Activated CD8-positive, alpha-beta memory T cell treated with anti-CD3 and anti-CD28 coated beads, Interleukin-2, amount 10 ng/mL, durations not matched to agents 7 days and 5 days (primary cell): ENCODE measurements around the gene AHRR. TPM values are rescaled to one million over a fixed set of nuclear protein-coding genes. Genes with fewer than 3 reads are reported as not detected.
"Not testable (repeated sequence)": the region's sequence is repeated elsewhere in the genome, so short reads cannot be mapped to it uniquely, and the experiment has no call there.

Experiments
- ATAC-seq: fragments of 150-1000 bp; cut with Tn5 transposase; one replicate; pipeline ENCODE4 v1.10.0; 2021; ENCODE audit warnings: moderate library complexity
- CTCF ChIA-PET: fragments of 350-600 bp; sonication (Branson Sonifier 250); formaldehyde crosslinking; loops from one replicate; lab custom pipeline; 2021; ENCODE audit warnings: antibody characterized with exemption; lab: Charles Lee
- DNase-seq: peaks from one replicate; pipeline ENCODE4 v3.0.0-alpha.2; 2020
- H3K27ac Mint-ChIP-seq: one replicate; pipeline ENCODE4 v1.8.0; 2021; ENCODE audit warnings: mild to moderate bottlenecking, mixed read lengths
- H3K27me3 Mint-ChIP-seq: one replicate; pipeline ENCODE4 v1.8.0; 2021; ENCODE audit warnings: mixed read lengths
- H3K36me3 Mint-ChIP-seq: one replicate; pipeline ENCODE4 v1.8.0; 2021; ENCODE audit warnings: mild to moderate bottlenecking, mixed read lengths
- H3K4me1 Mint-ChIP-seq: one replicate; pipeline ENCODE4 v1.8.0; 2021; ENCODE audit warnings: mixed read lengths
- H3K4me3 Mint-ChIP-seq: one replicate; pipeline ENCODE4 v1.8.0; 2021; ENCODE audit warnings: mild to moderate bottlenecking, moderate library complexity, mixed read lengths
- H3K9me3 Mint-ChIP-seq: one replicate; pipeline ENCODE4 v1.8.0; 2022; ENCODE audit warnings: low read depth, mixed read lengths
- total RNA-seq, 2 experiments: library from RNA; stranded (reverse); gene quantifications; one replicate each; pipeline ENCODE4 v1.2.3, GENCODE V29; 2021

The AHRR gene
- total RNA-seq, 2 experiments from 2014 or later, result 56.8 to 64.0 TPM

- Mint-ChIP-seq H3K4me1 (peaks cover 25% of the 10 kb centered on the region), H3K4me3 (no peak overlapping the region), H3K9me3 (no peaks in the 10 kb centered on the region), H3K27me3 (no peaks in the 10 kb centered on the region), H3K36me3 (peaks cover 30% of the 10 kb centered on the region), H3K27ac (no peak overlapping the region)
- CTCF ChIA-PET, result interaction anchor here (1.5 to 1.9 kb wide), 3 partner anchors 25 to 90 kb away, joined by 4 to 5 read pairs (median 5); no protein-coding TSS in a partner anchor
- no peak for ATAC-seq
- DNase-seq, result no peak
Measured at GRCh38 chr5:407051-407450, 85.5 kb downstream of the AHRR start.

GRCh38 chr5:407801-408268, 86.3 kb downstream of the AHRR start:
- Mint-ChIP-seq H3K27ac (no peak overlapping the region), H3K27me3 (no peaks in the 10 kb centered on the region), H3K9me3 (no peaks in the 10 kb centered on the region), H3K4me1 (peaks cover 19% of the 10 kb centered on the region), H3K4me3 (no peak overlapping the region), H3K36me3 (peaks cover 32% of the 10 kb centered on the region)
- CTCF ChIA-PET, result interaction anchor here (1.7 to 1.9 kb wide), 2 partner anchors 24 to 91 kb away, joined by 5 read pairs; no protein-coding TSS in a partner anchor
- ATAC-seq (no peak), DNase-seq (peak; percentile 21)

GRCh38 chr5:410911-411517, 89.5 kb downstream of the AHRR start:
- CTCF ChIA-PET, result interaction anchor here (0.7 to 1.3 kb wide), 3 partner anchors 15 to 94 kb away, joined by 3 to 4 read pairs (median 3); no protein-coding TSS in a partner anchor
- Mint-ChIP-seq H3K4me3 (no peak overlapping the region), H3K27me3 (no peaks in the 10 kb centered on the region), H3K36me3 (peaks cover 29% of the 10 kb centered on the region), H3K4me1 (peaks cover 22% of the 10 kb centered on the region), H3K27ac (no peak overlapping the region), H3K9me3 (no peaks in the 10 kb centered on the region)
- no peak for DNase-seq
- ATAC-seq, result no peak

- H3K27ac Mint-ChIP-seq, result no peak overlapping the region
- peaks cover 29% of the 10 kb centered on the region for H3K36me3 Mint-ChIP-seq
- H3K4me1 Mint-ChIP-seq, result peaks cover 21% of the 10 kb centered on the region
- H3K9me3 Mint-ChIP-seq, result no peaks in the 10 kb centered on the region
- CTCF ChIA-PET, result interaction anchor here (0.7 to 1.2 kb wide), 2 partner anchors 14 to 95 kb away, joined by 3 to 4 read pairs; no protein-coding TSS in a partner anchor
- H3K27me3 Mint-ChIP-seq, result no peaks in the 10 kb centered on the region
- H3K4me3 Mint-ChIP-seq, result no peak overlapping the region
- no peak for ATAC-seq
- no peak for DNase-seq
Measured at GRCh38 chr5:411728-412127, 90.2 kb downstream of the AHRR start.

GRCh38 chr5:414991-415927, 93.7 kb downstream of the AHRR start:
- not testable (repeated sequence) for H3K4me3 Mint-ChIP-seq, DNase-seq, H3K27me3 Mint-ChIP-seq, H3K9me3 Mint-ChIP-seq
- Mint-ChIP-seq H3K4me1 (peaks cover 18% of the 10 kb centered on the region), H3K27ac (peak overlapping the region; percentile 14), H3K36me3 (peaks cover 30% of the 10 kb centered on the region)
- CTCF ChIA-PET, result interaction anchor here (0.6 to 2.1 kb wide), 4 partner anchors 9 to 98 kb away, joined by 3 to 14 read pairs (median 6); no protein-coding TSS in a partner anchor
- peak; percentile 23 for ATAC-seq

GRCh38 chr5:415928-416635, 94.6 kb downstream of the AHRR start:
- peaks cover 29% of the 10 kb centered on the region for H3K36me3 Mint-ChIP-seq
- H3K27me3 Mint-ChIP-seq, result no peaks in the 10 kb centered on the region
- peaks cover 15% of the 10 kb centered on the region for H3K4me1 Mint-ChIP-seq
- no peaks in the 10 kb centered on the region for H3K9me3 Mint-ChIP-seq
- peak; percentile 36 for ATAC-seq
- no peak overlapping the region for H3K4me3 Mint-ChIP-seq
- H3K27ac Mint-ChIP-seq, result peak overlapping the region; percentile 14
- DNase-seq, result no peak
- CTCF ChIA-PET, result interaction anchor here (1.4 kb wide), 1 partner anchor 99 kb away, joined by 6 read pairs; no protein-coding TSS in a partner anchor

GRCh38 chr5:416636-416960, 95.1 kb downstream of the AHRR start:
- DNase-seq, result no peak
- ATAC-seq, result no peak
- H3K4me3 Mint-ChIP-seq, result no peak overlapping the region
- H3K36me3 Mint-ChIP-seq, result peaks cover 26% of the 10 kb centered on the region
- H3K27me3 Mint-ChIP-seq, result no peaks in the 10 kb centered on the region
- H3K27ac Mint-ChIP-seq, result no peak overlapping the region
- CTCF ChIA-PET, result interaction anchor here (1.4 kb wide), 1 partner anchor 100 kb away, joined by 6 read pairs; no protein-coding TSS in a partner anchor
- no peaks in the 10 kb centered on the region for H3K9me3 Mint-ChIP-seq
- peaks cover 12% of the 10 kb centered on the region for H3K4me1 Mint-ChIP-seq

GRCh38 chr5:417301-418161, 96.0 kb downstream of the AHRR start:
- no peaks in the 10 kb centered on the region for H3K27me3 Mint-ChIP-seq
- H3K4me3 Mint-ChIP-seq, result no peak overlapping the region
- peaks cover 19% of the 10 kb centered on the region for H3K36me3 Mint-ChIP-seq
- no peak overlapping the region for H3K27ac Mint-ChIP-seq
- CTCF ChIA-PET, result interaction anchor here (0.6 to 1.5 kb wide), 7 partner anchors 9 to 309 kb away, joined by 3 to 6 read pairs (median 3); no protein-coding TSS in a partner anchor
- DNase-seq, result no peak
- peaks cover 12% of the 10 kb centered on the region for H3K4me1 Mint-ChIP-seq
- no peak for ATAC-seq
- no peaks in the 10 kb centered on the region for H3K9me3 Mint-ChIP-seq

GRCh38 chr5:418162-419121, 96.9 kb downstream of the AHRR start:
- Mint-ChIP-seq H3K9me3 (no peaks in the 10 kb centered on the region), H3K27ac (no peak overlapping the region), H3K4me3 (no peak overlapping the region), H3K4me1 (peaks cover 18% of the 10 kb centered on the region), H3K36me3 (peaks cover 20% of the 10 kb centered on the region), H3K27me3 (no peaks in the 10 kb centered on the region)
- CTCF ChIA-PET, result interaction anchor here (0.6 to 1.5 kb wide), 8 partner anchors 10 to 309 kb away, joined by 3 to 6 read pairs (median 3); no protein-coding TSS in a partner anchor
- ATAC-seq (no peak), DNase-seq (no peak)

- CTCF ChIA-PET, result interaction anchor here (1.5 kb wide), 1 partner anchor 103 kb away, joined by 6 read pairs; no protein-coding TSS in a partner anchor
- DNase-seq, result no peak
Measured at GRCh38 chr5:419970-420369, 98.5 kb downstream of the AHRR start.

GRCh38 chr5:420632-421286, 99.2 kb downstream of the AHRR start:
- no peaks in the 10 kb centered on the region for H3K27me3 Mint-ChIP-seq
- H3K9me3 Mint-ChIP-seq, result no peaks in the 10 kb centered on the region
- ATAC-seq, result no peak
- CTCF ChIA-PET, result no interaction called here
- H3K27ac Mint-ChIP-seq, result no peak overlapping the region
- no peak for DNase-seq
- H3K4me1 Mint-ChIP-seq, result peaks cover 23% of the 10 kb centered on the region
- no peak overlapping the region for H3K4me3 Mint-ChIP-seq
- peaks cover 19% of the 10 kb centered on the region for H3K36me3 Mint-ChIP-seq

More at GRCh38 chr5:419970-420369, 98.5 kb downstream of the AHRR start:
- no peak for ATAC-seq
- Mint-ChIP-seq H3K4me3 (no peak overlapping the region), H3K36me3 (peaks cover 19% of the 10 kb centered on the region), H3K27ac (no peak overlapping the region), H3K9me3 (no peaks in the 10 kb centered on the region), H3K27me3 (no peaks in the 10 kb centered on the region), H3K4me1 (peaks cover 25% of the 10 kb centered on the region)
